ENCODE results near the gene STK24.

- TF ChIP-seq CTCF (conservative IDR thresholded peaks at IDR 0.05; ENCODE audit: low read length) (no peak), EZH2phosphoT487 (IDR thresholded peaks at IDR 0.05; ENCODE audit: borderline replicate concordance, low read depth, low read length) (no peak)
These were observed 92.4 kb downstream of the STK24 start for GRCh38 chr13:98484289-98485219.

All from OCI-LY7 (cell line).